BJ (cell line): ENCODE results near the gene SLC39A2. TPM values are rescaled to one million over a fixed set of nuclear protein-coding genes. Genes with fewer than 3 reads are reported as not detected.

ENCODE experiments used
- CTCF ChIA-PET: fragments of 350-600 bp; formaldehyde crosslinking; extraction: SDS; loops from one replicate; lab custom pipeline; 2021; ENCODE audit warnings: antibody characterized with exemption, inconsistent platforms; lab: Yijun Ruan, JAX
- POLR2A ChIA-PET: fragments of 300-600 bp; sonication (Branson Sonifier 250); formaldehyde crosslinking; extraction: SDS; loops from one replicate; lab custom pipeline; 2021; ENCODE audit warnings: antibody characterized with exemption; lab: Charles Lee
- DNase-seq: peaks from one replicate; pipeline ENCODE4 v3.0.0-alpha.2; 2011; ENCODE audit warnings: low read depth
- H3K27me3 ChIP-seq: 2 replicates; pipeline ENCODE4 v1.6.0; 2011; ENCODE audit warnings: low read length; ENCODE audit not compliant: control insufficient read depth, insufficient read depth
- H3K36me3 ChIP-seq: 2 replicates; pipeline ENCODE4 v1.5.1; 2011; ENCODE audit warnings: low read length; ENCODE audit not compliant: control insufficient read depth, insufficient read depth
- H3K4me3 ChIP-seq: 2 replicates; pipeline ENCODE4 v1.5.1; 2011; ENCODE audit warnings: low read depth, mild to moderate bottlenecking, control low read depth, low read length
- CTCF ChIP-seq: IDR thresholded peaks from 2 replicates; pipeline ENCODE4 v1.5.1; 2011; ENCODE audit warnings: low read depth, mild to moderate bottlenecking, control low read depth, inconsistent platforms, low read length, moderate library complexity; ENCODE audit not compliant: insufficient read depth
- polyA plus RNA-seq: library from polyadenylated mRNA; depleted of rRNA; stranded (reverse); fragments of >200 nt; gene quantifications from 2 replicates; pipeline ENCODE4 v1.2.3, GENCODE V29; 2011

The SLC39A2 gene
- polyA plus RNA-seq, 1 experiment = not detected

- Histone ChIP-seq H3K36me3 (no peaks in the 10 kb centered on the region), H3K4me3 (no peak within 1 kb of the TSS), H3K27me3 (peaks cover 23% of the 10 kb centered on the region)
- no peak for DNase-seq
- CTCF ChIA-PET = interaction anchor here (1.7 to 3.0 kb wide), 3 partner anchors 10 to 74 kb away, joined by 6 to 19 read pairs (median 9); no protein-coding TSS in a partner anchor
- TF ChIP-seq CTCF = no peak
- POLR2A ChIA-PET = no interaction called here
These were observed 30.8 kb downstream of the SLC39A2 start, which contains the start of gene TPPP2 for GRCh38 chr14:21029917-21030316. Gene TPPP2 (plus strand): TSS chr14:21030217. CDS start chr14:21030582, 365 bp downstream.

DNA sequence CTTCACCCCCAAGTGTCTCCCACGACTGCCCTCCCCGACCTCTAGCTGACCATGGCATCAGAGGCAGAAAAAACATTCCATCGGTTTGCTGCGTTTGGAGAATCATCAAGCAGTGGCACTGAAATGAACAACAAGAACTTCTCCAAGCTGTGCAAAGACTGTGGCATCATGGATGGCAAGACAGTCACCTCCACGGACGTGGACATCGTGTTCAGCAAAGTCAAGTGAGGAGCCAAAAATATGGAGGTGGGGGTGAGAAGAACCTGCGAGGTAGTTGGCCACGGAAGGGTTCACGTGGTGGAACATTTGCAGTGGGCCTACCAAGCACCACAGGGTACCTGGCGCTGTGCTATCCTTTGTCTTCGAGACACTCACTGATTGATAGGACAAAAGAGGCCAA is 31.4 kb downstream of the SLC39A2 start:
- no peak for DNase-seq
- H3K4me3 ChIP-seq = no peak overlapping the region
- ChIA-PET CTCF (interaction anchor here (0.6 to 3.0 kb wide), 4 partner anchors 9 to 619 kb away, joined by 3 to 19 read pairs (median 8); no protein-coding TSS in a partner anchor), POLR2A (no interaction called here)
- no peaks in the 10 kb centered on the region for H3K36me3 ChIP-seq
- H3K27me3 ChIP-seq = peaks cover 20% of the 10 kb centered on the region
- no peak for TF ChIP-seq CTCF

GRCh38 chr14:21032326-21033132 is 33.4 kb downstream of the SLC39A2 start:
- ChIA-PET POLR2A (no interaction called here), CTCF (interaction anchor here (0.8 to 5.6 kb wide), 6 partner anchors 7 to 72 kb away, joined by 3 to 23 read pairs (median 12); no protein-coding TSS in a partner anchor)
- H3K27me3 ChIP-seq = peaks cover 14% of the 10 kb centered on the region
- no peak for DNase-seq
- TF ChIP-seq CTCF = no peak
- no peaks in the 10 kb centered on the region for H3K36me3 ChIP-seq
- H3K4me3 ChIP-seq = no peak overlapping the region

- no peak overlapping the region for H3K4me3 ChIP-seq
- no peak for DNase-seq
- no peaks in the 10 kb centered on the region for H3K36me3 ChIP-seq
- peaks cover 14% of the 10 kb centered on the region for H3K27me3 ChIP-seq
- CTCF ChIA-PET = interaction anchor here (0.9 to 5.6 kb wide), 4 partner anchors 16 to 59 kb away, joined by 3 to 23 read pairs (median 11); no protein-coding TSS in a partner anchor
- TF ChIP-seq CTCF = no peak
- POLR2A ChIA-PET = no interaction called here
These were observed 34.1 kb downstream of the SLC39A2 start for GRCh38 chr14:21033133-21033698.

DNA sequence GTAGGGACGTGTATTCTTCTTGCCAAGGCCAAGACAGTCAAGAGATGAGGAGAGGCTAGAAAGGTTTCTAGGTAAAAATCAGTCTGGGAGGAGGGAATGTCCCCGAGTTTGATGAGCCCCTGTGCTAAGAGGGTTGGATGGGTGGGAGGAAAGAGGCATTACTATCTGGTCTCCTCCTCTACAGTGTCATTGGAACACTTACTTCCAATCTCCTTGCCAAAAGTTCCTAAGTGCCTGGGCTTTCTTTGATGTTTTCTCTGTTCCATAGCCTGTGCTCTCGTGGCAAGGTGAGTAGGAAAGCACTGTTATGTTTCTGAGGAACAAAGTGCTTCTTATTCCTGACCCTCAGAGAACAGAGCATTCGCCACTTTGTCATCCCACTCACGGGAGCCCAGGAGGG is 35.6 kb downstream of the SLC39A2 start, which contains the start of gene RNASE13:
TSS of gene RNASE13 (minus strand) at position 101 of the 400 bp plus-strand sequence. CDS start 519 bp downstream, outside the sequence.
- no peak for TF ChIP-seq CTCF
- Histone ChIP-seq H3K4me3 (no peak within 1 kb of the TSS), H3K36me3 (no peaks in the 10 kb centered on the region), H3K27me3 (peaks cover 14% of the 10 kb centered on the region)
- ChIA-PET CTCF (interaction anchor here (1.0 to 5.6 kb wide), 4 partner anchors 10 to 58 kb away, joined by 3 to 29 read pairs (median 14); no protein-coding TSS in a partner anchor), POLR2A (no interaction called here)
- DNase-seq = no peak
